GM23338 (cell line): ENCODE results near the gene ITGA1. TPM values are rescaled to one million over a fixed set of nuclear protein-coding genes. Genes with fewer than 3 reads are reported as not detected.

Experiments used
- ATAC-seq: fragments of 200-7000 bp; cut with Tn5 transposase; 3 replicates; pipeline ENCODE4 v1.9.1; 2020
- DNase-seq: peaks from one replicate; pipeline ENCODE4 v3.0.0-alpha.2; 2015; ENCODE audit warnings: low spot score
- H2AFZ ChIP-seq: fragments of 200-600 bp; sonication (generic); 2 replicates; pipeline ENCODE4 v1.8.0; 2016; ENCODE audit warnings: antibody characterized with exemption, mild to moderate bottlenecking, moderate library complexity
- H3F3A ChIP-seq: fragments of 200-600 bp; sonication (generic); replicated peaks from 2 replicates; pipeline ENCODE4 v1.8.0; 2017; ENCODE audit warnings: antibody characterized with exemption, mixed run types, low read depth
- H3K27ac ChIP-seq: fragments of 200-600 bp; sonication (generic); 2 replicates; pipeline ENCODE4 v1.6.1; 2016; ENCODE audit warnings: low read depth
- H3K27me3 ChIP-seq: fragments of 200-600 bp; sonication (generic); 2 replicates; pipeline ENCODE4 v1.8.0; 2016; ENCODE audit warnings: mild to moderate bottlenecking, mixed run types, moderate library complexity; ENCODE audit not compliant: insufficient read depth
- H3K36me3 ChIP-seq: fragments of 200-600 bp; sonication (generic); 2 replicates; pipeline ENCODE4 v1.8.0; 2016; ENCODE audit warnings: mild to moderate bottlenecking; ENCODE audit not compliant: insufficient read depth
- H3K4me1 ChIP-seq: fragments of 200-600 bp; sonication (generic); 2 replicates; pipeline ENCODE4 v1.8.0; 2016; ENCODE audit warnings: mild to moderate bottlenecking, moderate library complexity; ENCODE audit not compliant: insufficient read depth
- H3K4me2 ChIP-seq: fragments of 200-600 bp; sonication (generic); 2 replicates; pipeline ENCODE4 v1.7.1; 2017; ENCODE audit warnings: mixed run types
- H3K4me3 ChIP-seq: fragments of 200-600 bp; sonication (generic); 2 replicates; pipeline ENCODE4 v1.6.1; 2016; ENCODE audit warnings: mixed run types
- H3K79me2 ChIP-seq: fragments of 200-600 bp; sonication (generic); replicated peaks from 2 replicates; pipeline ENCODE4 v1.8.0; 2017; ENCODE audit warnings: mild to moderate bottlenecking; ENCODE audit not compliant: insufficient read depth
- H3K9me2 ChIP-seq: fragments of 200-600 bp; sonication (generic); 2 replicates; pipeline ENCODE4 v1.8.0; 2017; ENCODE audit not compliant: insufficient read depth
- H4K20me1 ChIP-seq: fragments of 200-600 bp; sonication (generic); replicated peaks from 2 replicates; pipeline ENCODE4 v1.8.0; 2017; ENCODE audit warnings: mild to moderate bottlenecking; ENCODE audit not compliant: insufficient read depth
- H3K27ac Mint-ChIP-seq: 2 replicates; pipeline ENCODE4 v1.8.0; 2020; ENCODE audit warnings: inconsistent platforms, mild to moderate bottlenecking, moderate library complexity, mixed read lengths
- H3K27me3 Mint-ChIP-seq: 3 replicates; pipeline ENCODE4 v1.8.0; 2022; ENCODE audit warnings: low read depth, mild to moderate bottlenecking, moderate library complexity, mixed read lengths, inconsistent platforms; ENCODE audit not compliant: insufficient read depth, poor library complexity
- H3K36me3 Mint-ChIP-seq: 3 replicates; pipeline ENCODE4 v1.8.0; 2021; ENCODE audit warnings: low read depth, mild to moderate bottlenecking, inconsistent platforms, moderate library complexity, mixed read lengths
- H3K4me1 Mint-ChIP-seq: 3 replicates; pipeline ENCODE4 v1.8.0; 2020; ENCODE audit warnings: mild to moderate bottlenecking, inconsistent platforms, mixed read lengths
- H3K4me3 Mint-ChIP-seq: 3 replicates; pipeline ENCODE4 v1.8.0; 2021; ENCODE audit warnings: moderate library complexity, mild to moderate bottlenecking, inconsistent platforms, mixed read lengths
- H3K9me3 Mint-ChIP-seq: 3 replicates; pipeline ENCODE4 v1.8.0; 2020; ENCODE audit warnings: moderate library complexity, mild to moderate bottlenecking, inconsistent platforms, mixed read lengths
- CREB1 ChIP-seq: fragments of 250-450 bp; sonication (Bioruptor Pico); IDR thresholded peaks from 2 replicates; pipeline ENCODE4 v1.5.0; 2020; ENCODE audit warnings: low read depth, mild to moderate bottlenecking, moderate library complexity
- EZH2 ChIP-seq: fragments of 200-600 bp; sonication (generic); IDR thresholded peaks from one replicate; pipeline ENCODE4 v1.8.0; 2017; ENCODE audit warnings: antibody characterized with exemption, mild to moderate bottlenecking, low read depth; ENCODE audit not compliant: unreplicated experiment
- EZH2phosphoT487 ChIP-seq: fragments of 200-600 bp; sonication (generic); IDR thresholded peaks from one replicate; pipeline ENCODE4 v1.8.1; 2018; ENCODE audit warnings: antibody characterized with exemption; ENCODE audit not compliant: unreplicated experiment
- JUNB ChIP-seq: IDR thresholded peaks from one replicate; pipeline ENCODE4 v1.6.1; 2016; ENCODE audit warnings: antibody characterized with exemption; ENCODE audit not compliant: unreplicated experiment
- NANOG ChIP-seq: IDR thresholded peaks from 2 replicates; pipeline ENCODE4 v1.6.1; 2016; ENCODE audit warnings: antibody characterized with exemption, borderline replicate concordance
- POLR2AphosphoS5 ChIP-seq: IDR thresholded peaks from 2 replicates; pipeline ENCODE4 v1.6.1; 2016; ENCODE audit warnings: antibody characterized with exemption, low read depth
- STAT1 ChIP-seq: IDR thresholded peaks from one replicate; pipeline ENCODE4 v1.6.1; 2016; ENCODE audit warnings: antibody characterized with exemption; ENCODE audit not compliant: unreplicated experiment
- ZNF114 ChIP-seq: fragments of 250-450 bp; sonication (Bioruptor Pico); IDR thresholded peaks from 2 replicates; pipeline ENCODE4 v1.5.0; 2020; ENCODE audit warnings: mild to moderate bottlenecking, moderate library complexity
- ZNF331 ChIP-seq: fragments of 250-450 bp; sonication (Bioruptor Pico); IDR thresholded peaks from 2 replicates; pipeline ENCODE4 v1.5.0; 2020; ENCODE audit warnings: low read depth, mild to moderate bottlenecking, moderate library complexity
- polyA plus RNA-seq: library from polyadenylated mRNA; unstranded; fragments of >200 nt; fragmentation: Nextera tagmentation; extraction: Ambion mirVana; gene quantifications from 2 replicates; pipeline ENCODE4 v1.2.1, GENCODE V29; 2016
- total RNA-seq: library from RNA; depleted of rRNA; stranded (reverse); fragments of >200 nt; shearing (Covaris generic); gene quantifications from 2 replicates; pipeline ENCODE4 v1.2.3, GENCODE V29; 2014
- TF ChIP-seq, protein P1 (sequence below), 2 experiments: fragments of 200-600 bp in 1 of 2; sonication (generic) in 1 of 2; conservative IDR thresholded peaks; 2 replicates each; pipeline versions ENCODE4 v1.5.1 to v1.6.1; 2016 to 2017; ENCODE audit warnings: antibody characterized with exemption in 2 of 2, low read depth in 2 of 2, mild to moderate bottlenecking in 2 of 2, moderate library complexity in 1 of 2
- TF ChIP-seq, protein P2 (sequence below): IDR thresholded peaks from one replicate; pipeline ENCODE4 v1.6.1; 2018; ENCODE audit warnings: antibody characterized with exemption; ENCODE audit not compliant: unreplicated experiment
- TF ChIP-seq, protein P3 (sequence below): IDR thresholded peaks from 2 replicates; pipeline ENCODE4 v1.6.1; 2016; ENCODE audit warnings: antibody characterized with exemption

The ITGA1 gene
- total and polyA plus RNA-seq, 2 experiments from 2014 or later = 1.8 to 4.9 TPM

DNA sequence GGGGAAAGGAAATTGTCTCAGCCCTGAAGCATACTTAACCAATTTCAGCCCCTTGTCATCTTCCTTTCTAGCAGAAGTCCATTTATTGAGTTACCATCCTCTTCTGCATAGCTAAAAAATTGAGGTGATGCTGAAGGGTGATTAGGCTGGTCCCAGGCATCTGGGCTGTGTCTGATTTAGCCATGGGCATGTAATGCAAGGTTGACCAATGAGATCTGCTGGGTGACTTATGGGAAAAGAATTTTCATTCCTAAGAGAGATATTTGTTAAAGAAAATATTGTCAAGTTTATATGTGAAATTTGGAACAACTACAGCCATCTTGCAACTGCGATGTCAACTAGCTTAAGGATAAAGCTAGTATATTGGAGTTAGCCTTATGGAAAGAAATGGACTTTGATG, 206.6 kb downstream of the ITGA1 start:
- peaks cover 9% of the 10 kb centered on the region; the same call in 1 of the 2 replicates for H3K27me3 ChIP-seq
- peaks cover 9% of the 10 kb centered on the region for H3K4me1 ChIP-seq
- H3K4me3 ChIP-seq = no peak overlapping the region
- Mint-ChIP-seq H3K27me3 (peaks cover 6% of the 10 kb centered on the region), H3K36me3 (no peaks in the 10 kb centered on the region), H3K27ac (no peak overlapping the region), H3K4me1 (peaks cover 10% of the 10 kb centered on the region; the same call in 2 of the 3 replicates), H3K4me3 (no peak overlapping the region), H3K9me3 (no peaks in the 10 kb centered on the region)
- H3K9me2 ChIP-seq = no peaks in the 10 kb centered on the region; the same call in 1 of the 2 replicates
- no peak overlapping the region for H3K27ac ChIP-seq
- H3F3A ChIP-seq = no peaks in the 10 kb centered on the region; the same call in 1 of the 2 replicates
- no peaks in the 10 kb centered on the region; the same call in 1 of the 2 replicates for H4K20me1 ChIP-seq
- no peak overlapping the region for H2AFZ ChIP-seq
- H3K4me2 ChIP-seq = no peak overlapping the region
- H3K36me3 ChIP-seq = no peaks in the 10 kb centered on the region
- 0 out of 2 replicates have a peak, but pooled peaks cover 4% of the 10 kb centered on the region for H3K79me2 ChIP-seq
- TF ChIP-seq EZH2 (no peak), JUNB (no peak), POLR2AphosphoS5 (no peak), STAT1 (no peak), CREB1 (CRISPR knock-in tag) (no peak), NANOG (no peak), ZNF331 (CRISPR knock-in tag) (no peak), ZNF114 (CRISPR knock-in tag) (no peak), EZH2phosphoT487 (no peak)
- TF ChIP-seq, protein P1, sequence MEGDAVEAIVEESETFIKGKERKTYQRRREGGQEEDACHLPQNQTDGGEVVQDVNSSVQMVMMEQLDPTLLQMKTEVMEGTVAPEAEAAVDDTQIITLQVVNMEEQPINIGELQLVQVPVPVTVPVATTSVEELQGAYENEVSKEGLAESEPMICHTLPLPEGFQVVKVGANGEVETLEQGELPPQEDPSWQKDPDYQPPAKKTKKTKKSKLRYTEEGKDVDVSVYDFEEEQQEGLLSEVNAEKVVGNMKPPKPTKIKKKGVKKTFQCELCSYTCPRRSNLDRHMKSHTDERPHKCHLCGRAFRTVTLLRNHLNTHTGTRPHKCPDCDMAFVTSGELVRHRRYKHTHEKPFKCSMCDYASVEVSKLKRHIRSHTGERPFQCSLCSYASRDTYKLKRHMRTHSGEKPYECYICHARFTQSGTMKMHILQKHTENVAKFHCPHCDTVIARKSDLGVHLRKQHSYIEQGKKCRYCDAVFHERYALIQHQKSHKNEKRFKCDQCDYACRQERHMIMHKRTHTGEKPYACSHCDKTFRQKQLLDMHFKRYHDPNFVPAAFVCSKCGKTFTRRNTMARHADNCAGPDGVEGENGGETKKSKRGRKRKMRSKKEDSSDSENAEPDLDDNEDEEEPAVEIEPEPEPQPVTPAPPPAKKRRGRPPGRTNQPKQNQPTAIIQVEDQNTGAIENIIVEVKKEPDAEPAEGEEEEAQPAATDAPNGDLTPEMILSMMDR (conservative IDR thresholded peaks at IDR 0.05; ENCODE audit: low read depth in 2 of 2) = no peak
- TF ChIP-seq, protein P2, sequence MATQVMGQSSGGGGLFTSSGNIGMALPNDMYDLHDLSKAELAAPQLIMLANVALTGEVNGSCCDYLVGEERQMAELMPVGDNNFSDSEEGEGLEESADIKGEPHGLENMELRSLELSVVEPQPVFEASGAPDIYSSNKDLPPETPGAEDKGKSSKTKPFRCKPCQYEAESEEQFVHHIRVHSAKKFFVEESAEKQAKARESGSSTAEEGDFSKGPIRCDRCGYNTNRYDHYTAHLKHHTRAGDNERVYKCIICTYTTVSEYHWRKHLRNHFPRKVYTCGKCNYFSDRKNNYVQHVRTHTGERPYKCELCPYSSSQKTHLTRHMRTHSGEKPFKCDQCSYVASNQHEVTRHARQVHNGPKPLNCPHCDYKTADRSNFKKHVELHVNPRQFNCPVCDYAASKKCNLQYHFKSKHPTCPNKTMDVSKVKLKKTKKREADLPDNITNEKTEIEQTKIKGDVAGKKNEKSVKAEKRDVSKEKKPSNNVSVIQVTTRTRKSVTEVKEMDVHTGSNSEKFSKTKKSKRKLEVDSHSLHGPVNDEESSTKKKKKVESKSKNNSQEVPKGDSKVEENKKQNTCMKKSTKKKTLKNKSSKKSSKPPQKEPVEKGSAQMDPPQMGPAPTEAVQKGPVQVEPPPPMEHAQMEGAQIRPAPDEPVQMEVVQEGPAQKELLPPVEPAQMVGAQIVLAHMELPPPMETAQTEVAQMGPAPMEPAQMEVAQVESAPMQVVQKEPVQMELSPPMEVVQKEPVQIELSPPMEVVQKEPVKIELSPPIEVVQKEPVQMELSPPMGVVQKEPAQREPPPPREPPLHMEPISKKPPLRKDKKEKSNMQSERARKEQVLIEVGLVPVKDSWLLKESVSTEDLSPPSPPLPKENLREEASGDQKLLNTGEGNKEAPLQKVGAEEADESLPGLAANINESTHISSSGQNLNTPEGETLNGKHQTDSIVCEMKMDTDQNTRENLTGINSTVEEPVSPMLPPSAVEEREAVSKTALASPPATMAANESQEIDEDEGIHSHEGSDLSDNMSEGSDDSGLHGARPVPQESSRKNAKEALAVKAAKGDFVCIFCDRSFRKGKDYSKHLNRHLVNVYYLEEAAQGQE = no peak
- TF ChIP-seq, protein P3, sequence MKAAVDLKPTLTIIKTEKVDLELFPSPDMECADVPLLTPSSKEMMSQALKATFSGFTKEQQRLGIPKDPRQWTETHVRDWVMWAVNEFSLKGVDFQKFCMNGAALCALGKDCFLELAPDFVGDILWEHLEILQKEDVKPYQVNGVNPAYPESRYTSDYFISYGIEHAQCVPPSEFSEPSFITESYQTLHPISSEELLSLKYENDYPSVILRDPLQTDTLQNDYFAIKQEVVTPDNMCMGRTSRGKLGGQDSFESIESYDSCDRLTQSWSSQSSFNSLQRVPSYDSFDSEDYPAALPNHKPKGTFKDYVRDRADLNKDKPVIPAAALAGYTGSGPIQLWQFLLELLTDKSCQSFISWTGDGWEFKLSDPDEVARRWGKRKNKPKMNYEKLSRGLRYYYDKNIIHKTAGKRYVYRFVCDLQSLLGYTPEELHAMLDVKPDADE = no peak
- DNase-seq (no peak), ATAC-seq (no peak)
